Panc1 (cell line): ENCODE measurements around the gene NPAS3.

Experiments used
- POLR2AphosphoS5 ChIP-seq: IDR thresholded peaks from 2 replicates; pipeline ENCODE4 v1.6.1; 2012; ENCODE audit warnings: mild to moderate bottlenecking, low read depth, low read length, moderate library complexity
- TCF7L2 ChIP-seq: IDR thresholded peaks from 2 replicates; pipeline ENCODE4 v1.6.1; 2011; ENCODE audit warnings: mild to moderate bottlenecking, low read depth, low read length, inconsistent platforms
- TF ChIP-seq, protein P1 (sequence below): fragments of 450-650 bp; IDR thresholded peaks from 2 replicates; pipeline ENCODE4 v1.5.1; 2017; ENCODE audit warnings: mild to moderate bottlenecking

- TF ChIP-seq, protein P1, sequence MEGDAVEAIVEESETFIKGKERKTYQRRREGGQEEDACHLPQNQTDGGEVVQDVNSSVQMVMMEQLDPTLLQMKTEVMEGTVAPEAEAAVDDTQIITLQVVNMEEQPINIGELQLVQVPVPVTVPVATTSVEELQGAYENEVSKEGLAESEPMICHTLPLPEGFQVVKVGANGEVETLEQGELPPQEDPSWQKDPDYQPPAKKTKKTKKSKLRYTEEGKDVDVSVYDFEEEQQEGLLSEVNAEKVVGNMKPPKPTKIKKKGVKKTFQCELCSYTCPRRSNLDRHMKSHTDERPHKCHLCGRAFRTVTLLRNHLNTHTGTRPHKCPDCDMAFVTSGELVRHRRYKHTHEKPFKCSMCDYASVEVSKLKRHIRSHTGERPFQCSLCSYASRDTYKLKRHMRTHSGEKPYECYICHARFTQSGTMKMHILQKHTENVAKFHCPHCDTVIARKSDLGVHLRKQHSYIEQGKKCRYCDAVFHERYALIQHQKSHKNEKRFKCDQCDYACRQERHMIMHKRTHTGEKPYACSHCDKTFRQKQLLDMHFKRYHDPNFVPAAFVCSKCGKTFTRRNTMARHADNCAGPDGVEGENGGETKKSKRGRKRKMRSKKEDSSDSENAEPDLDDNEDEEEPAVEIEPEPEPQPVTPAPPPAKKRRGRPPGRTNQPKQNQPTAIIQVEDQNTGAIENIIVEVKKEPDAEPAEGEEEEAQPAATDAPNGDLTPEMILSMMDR: no peak
- TF ChIP-seq TCF7L2 (no peak), POLR2AphosphoS5 (no peak)
Observed at GRCh38 chr14:33210311-33210710, 271.6 kb downstream of the NPAS3 start.
